ENCODE measurements around the gene MAP4.
"Not testable (repeated sequence)": the region's sequence is repeated elsewhere in the genome, so short reads cannot be mapped to it uniquely, and the experiment has no call there.

The MAP4 gene

DNA sequence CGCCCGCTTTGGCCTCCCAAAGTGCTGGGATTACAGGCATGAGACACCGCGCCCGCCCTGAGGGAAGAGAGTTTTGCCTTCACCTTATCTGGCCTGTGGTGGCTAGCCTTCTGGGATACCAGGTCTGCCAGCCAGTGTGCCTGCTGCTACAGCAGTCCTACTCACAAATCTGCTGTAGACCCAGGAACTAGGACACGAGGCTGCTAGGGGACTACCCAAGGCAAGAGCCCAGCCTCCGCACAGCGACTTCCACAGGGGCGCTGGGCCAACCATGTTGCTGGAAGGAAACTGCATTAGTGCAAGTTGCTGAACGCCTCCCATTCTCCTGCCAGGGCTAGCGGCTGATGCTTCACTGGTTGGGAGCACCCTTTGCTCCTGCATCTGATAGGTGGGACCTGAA, 159.5 kb downstream of the MAP4 start:
- FAIRE-seq: no peak

DNA sequence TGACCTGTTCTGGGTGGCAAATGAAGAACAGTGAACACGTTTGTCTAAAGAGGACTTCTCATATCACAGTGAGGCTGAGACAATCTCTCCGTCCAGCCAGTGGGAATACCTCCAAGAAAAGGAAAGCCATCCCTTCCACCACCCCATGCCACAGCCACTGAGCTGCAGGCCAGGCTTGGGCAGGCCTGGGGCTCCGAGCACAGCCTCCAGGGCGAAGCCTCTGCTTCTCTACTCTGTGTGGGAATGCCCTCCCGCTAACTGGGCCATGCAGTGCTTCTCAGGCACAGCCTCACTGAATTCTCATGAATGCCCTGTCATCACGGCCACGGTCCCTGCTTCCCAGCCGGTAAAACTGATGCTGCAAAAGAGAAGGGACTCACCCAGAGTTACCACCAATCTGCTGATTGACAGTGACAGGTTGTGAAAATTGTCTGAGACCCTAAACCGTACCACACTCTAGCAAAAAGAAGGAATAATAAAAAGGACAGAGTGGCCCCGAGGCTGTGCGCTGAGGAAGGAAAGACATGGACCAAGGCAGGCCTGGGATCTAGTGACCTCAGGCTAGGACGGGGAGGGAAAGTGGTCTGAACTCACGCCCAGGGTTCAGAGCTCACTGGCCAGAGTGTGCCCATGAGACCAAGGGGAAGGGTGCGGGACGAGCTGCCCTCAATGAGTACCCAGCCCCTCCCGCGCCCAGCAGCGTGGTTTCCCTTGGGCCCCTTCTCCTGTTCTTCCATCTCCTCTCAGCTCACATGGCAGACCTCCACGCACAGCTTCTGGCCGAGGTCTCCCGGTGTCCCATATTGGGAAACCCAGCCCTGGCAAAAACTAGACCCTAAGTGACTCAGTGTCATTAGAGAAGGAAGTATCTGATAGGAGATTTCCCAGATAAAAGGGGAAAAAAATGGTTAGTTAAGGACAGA, 160.5 kb downstream of the MAP4 start:
- FAIRE-seq: no peak

DNA sequence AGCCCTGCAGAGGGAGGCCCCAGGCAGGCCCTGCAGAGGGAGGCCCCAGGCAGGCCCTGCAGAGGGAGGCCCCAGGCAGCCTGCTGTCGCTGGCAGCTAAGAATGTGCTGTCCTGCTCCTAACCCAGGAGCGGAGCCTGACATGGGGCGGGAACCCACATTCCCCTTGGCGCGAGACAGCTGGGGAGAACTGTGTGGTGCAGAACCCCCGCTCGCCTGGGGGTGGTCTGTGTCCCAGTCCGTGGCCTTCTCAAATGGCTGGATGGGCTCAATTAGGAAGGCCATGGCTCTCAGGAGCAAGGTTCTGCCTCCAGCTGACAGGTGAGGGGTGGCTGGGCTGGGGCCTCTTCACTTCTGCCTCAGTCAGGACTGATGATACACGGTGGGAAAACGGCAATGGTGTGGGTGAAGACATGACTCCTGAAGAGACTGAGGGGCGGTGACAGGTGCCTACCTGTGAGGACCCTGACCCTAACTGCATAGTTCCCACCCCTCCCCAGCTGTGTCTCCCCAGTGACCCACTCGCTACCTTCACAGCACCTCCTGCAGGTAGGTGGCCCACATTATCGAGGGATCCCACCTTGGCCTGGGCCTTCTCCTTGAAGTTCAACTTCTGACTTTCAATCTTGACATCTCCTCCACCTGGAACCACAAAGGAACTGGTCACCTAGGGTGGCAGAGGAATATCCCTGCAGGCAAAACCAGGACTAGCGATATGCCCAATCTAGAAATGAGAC, 161.3 kb downstream of the MAP4 start:
- no peak for FAIRE-seq

DNA sequence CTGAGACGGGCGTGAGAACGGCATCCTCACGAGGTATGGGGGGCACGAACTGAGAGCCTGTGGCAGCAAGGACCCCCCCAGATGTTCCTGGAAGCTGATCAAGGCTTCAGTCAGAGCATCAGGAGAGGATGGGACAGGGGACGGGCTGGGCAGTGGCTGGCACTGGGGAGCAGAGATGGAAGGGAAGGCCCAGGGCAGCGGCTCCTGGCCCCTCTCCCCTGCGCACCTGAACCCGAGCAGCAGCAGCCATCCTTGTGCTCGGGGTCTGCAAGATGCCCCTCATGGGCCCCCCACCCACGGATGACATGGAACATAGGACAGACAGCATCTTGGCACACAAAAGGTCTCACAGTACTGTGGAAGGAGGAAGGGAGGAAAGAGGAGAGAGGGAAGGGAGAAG, 161.9 kb downstream of the MAP4 start:
- no peak for FAIRE-seq

DNA sequence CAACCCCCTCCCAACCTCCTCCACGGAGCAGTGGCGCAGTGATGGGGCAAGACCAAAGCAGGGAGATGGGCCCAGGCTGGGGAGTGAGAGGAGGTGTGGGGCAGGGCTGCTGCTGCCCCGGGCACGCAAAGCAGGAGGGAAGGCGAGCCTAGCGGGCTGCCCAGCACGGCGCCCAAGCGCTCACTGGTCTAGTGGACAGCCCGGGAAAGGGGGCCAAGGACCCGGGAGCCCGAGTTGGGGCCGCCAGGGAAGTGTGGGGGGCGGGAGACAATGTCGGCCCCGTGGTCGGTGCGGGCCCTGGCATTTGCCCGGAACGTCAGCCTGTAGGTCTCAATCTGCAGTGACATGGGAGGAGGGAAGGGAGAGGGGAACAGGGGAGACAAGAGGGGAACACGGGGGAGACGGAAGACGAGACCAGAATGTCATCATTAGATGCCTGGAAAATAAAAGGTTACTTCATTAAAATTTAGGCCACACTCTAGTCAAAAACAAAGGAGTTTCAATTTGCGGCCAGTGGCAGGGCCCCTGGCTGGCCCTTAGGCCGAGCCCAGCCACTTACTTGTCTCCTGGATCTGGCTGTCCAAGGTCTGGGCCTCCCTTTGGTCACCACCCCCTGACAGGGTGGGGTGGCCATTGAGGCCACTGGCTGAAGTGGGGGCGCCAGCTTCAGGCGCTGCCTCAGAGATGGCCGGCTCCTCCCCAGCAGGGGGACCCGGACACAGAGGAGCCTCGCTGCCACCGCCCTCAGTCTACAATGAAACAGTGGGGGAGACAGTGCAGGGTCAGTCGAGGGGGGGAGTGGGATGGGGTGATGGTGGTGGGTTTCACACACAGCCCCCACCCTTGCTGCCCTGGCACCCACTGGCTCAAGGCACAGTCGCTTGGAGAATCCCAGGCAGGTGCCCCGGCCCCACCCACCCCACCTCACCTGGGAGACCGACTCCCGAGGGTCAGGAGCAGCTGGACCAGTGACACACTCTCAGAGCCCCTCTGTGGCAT, 163.3 kb downstream of the MAP4 start:
- no peak for FAIRE-seq

DNA sequence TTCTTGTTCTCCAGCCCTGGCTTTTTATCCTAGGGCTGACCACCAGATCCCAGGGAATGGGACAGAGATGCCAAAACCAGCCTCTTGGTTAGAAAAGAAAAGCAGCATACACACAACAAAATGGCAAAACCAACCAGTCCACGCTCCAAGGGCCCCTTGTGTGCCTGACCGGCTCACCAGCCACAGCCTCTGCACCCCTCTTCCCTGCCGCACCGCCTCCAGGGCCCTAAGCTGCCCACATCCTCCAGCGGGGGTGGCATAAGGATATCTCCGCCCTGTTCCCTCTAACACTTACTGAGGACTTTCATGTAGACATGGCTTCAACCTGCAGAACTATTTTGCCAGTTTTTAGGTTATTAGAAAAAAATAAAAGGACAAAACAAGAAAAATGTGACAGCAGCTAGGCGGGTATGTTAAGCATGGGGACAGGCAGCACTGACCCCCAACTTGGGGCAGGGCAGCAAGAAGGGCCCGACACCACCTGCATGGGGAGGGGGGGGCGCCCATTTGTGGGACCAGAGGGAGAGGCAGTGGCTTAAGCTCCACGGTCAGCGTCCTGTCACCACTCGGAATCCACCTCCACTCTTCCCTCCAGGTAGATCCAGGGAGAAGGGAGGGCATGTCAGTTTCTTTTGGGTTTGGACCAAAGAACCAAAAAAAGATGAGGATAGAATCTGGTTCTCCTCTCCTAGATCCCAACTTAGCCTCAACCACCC, 164.2 kb downstream of the MAP4 start:
- FAIRE-seq: no peak

DNA sequence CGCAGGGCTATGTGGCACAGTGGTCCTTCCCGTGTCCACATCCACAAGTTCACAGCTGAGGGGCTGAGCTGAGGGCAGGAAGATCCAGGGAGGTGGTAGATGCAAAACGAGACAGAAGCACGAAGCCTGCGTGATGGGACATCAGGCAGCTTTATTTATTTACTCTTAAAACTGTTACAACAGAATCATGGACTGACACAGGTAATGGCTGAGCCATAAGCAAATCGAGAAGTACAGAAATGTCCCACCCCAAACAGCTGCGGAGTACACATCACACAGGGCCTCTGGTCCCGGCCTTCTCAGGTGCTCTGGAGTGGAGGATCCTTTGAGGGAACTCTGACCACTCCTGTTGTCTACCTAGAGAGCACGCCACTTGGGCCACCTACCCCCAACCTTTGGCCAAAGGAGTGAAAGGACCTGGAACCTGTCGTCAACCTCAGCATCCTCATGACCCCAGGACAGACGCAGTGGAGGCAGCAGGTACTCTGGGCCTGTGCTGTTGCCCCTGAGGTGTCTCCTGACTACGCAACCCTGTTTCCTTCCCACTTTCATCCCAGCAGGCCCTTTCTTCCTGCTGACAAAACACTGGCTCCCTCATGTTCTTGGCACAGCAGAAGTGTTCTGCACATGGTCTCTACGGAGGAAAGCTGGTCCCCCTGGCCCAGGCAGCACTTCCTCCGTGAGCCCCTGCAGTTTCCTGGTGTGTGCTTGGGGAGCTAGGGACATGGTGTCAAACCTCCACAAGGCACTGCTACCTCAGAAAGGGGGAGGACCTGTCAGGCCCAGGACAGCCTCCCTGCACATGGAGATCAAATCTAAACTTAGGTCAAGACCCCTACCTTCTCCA, 165.4 kb downstream of the MAP4 start:
- no peak for FAIRE-seq

DNA sequence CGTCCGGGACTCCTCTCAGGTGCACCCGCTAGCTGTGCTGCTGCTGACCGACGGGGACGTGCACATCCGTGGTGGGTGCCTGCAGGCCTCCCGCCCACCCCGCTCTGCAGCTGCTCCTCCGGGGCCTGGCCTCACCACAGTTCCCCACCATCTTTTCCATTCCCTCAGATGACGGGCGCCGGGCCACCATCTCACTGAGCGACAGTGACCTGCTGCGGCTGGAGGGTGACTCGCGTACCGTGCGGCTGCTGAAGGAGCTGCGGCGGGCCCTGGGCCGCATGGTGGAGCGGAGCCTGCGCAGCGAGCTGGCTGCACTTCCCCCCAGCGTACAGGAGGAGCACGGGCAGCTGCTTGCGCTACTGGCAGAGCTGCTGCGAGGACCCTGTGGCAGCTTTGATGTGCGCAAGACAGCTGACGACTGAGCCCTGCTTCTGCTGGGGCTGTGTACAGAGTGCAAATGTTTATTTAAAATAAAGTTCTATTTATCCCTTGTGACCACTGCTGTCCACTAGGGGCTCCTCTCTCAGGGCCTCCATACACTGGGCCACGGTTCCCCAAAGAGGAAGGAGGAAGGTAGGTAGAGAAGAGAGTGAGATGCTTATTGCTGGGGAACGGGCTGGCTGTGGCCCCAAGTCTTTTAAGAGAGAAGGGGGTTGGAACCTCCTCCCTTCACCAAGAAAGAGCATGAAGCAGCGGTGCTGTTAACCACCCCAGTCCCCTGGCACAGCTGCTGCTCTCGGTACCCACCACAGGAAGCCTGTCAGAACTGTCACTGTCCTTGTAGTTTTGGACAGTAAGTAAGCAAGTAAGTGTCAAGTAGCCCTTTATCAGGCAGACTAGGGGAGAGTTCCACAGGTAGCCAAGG, 166.3 kb downstream of the MAP4 start:
- no peak for FAIRE-seq

DNA sequence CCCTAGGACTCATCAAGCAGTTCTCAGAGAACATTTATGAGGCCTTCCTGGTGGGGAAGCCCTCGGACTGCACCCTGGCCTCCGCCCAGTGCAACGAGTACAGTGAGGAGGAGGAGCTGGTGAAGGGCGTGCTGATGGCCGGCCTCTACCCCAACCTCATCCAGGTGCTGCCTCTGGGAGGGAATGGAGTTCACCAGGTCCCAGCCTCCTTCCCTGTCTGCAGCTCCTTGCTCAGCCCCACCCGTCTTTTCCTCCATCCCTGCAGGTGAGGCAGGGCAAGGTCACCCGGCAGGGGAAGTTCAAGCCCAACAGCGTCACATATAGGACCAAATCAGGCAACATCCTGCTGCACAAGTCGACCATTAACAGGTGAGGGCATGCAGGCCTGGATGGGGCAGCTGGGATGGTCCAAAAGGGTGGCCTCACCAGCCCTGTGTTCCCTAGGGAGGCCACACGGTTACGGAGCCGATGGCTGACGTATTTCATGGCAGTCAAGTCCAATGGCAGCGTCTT, 167.0 kb downstream of the MAP4 start:
- no peak for FAIRE-seq

DNA sequence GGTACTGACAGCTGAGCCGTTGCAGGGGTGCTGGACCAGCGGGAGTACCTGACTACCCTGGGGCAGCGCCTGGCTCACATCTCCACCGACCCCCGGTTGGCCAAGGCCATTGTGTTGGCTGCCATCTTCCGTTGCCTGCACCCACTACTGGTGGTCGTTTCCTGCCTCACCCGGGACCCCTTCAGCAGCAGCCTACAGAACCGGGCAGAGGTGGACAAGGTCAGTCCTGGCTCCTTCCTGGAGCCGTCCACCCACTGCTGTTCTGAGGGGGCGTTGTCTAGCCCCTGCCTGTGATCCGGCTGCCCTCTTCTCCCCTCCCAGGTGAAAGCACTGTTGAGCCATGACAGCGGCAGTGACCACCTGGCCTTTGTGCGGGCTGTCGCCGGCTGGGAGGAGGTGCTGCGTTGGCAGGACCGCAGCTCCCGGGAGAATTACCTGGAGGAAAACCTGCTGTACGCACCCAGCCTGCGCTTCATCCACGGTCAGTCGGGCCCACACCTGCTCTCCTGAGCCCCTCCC, 167.6 kb downstream of the MAP4 start:
- no peak for FAIRE-seq

DNA sequence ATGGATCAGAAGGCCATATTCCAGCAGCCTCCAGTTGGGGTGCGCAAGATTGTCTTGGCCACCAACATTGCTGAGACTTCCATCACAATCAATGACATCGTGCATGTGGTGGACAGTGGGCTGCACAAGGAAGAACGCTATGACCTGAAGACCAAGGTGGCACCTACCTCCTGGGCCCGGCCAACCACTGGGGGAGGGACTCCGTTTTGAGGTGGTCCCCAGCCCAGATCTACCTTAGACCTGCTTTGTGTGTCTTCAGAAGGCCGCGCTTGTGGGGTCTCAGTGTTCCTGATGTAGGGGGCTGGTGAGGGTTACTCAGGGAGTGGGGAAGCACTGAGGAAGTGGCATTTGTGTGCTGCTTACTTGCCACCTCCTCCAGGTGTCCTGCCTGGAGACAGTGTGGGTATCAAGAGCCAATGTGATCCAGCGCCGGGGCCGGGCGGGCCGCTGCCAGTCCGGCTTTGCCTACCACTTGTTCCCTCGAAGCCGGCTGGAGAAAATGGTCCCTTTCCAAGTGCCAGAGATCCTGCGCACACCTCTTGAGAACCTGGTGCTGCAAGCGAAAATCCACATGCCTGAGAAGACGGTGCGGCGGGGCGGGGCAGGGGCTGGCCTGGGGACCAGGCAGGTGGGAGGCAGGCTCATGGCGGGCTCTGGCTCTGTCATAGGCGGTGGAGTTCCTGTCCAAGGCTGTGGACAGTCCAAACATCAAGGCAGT, 168.3 kb downstream of the MAP4 start:
- no peak for FAIRE-seq

DNA sequence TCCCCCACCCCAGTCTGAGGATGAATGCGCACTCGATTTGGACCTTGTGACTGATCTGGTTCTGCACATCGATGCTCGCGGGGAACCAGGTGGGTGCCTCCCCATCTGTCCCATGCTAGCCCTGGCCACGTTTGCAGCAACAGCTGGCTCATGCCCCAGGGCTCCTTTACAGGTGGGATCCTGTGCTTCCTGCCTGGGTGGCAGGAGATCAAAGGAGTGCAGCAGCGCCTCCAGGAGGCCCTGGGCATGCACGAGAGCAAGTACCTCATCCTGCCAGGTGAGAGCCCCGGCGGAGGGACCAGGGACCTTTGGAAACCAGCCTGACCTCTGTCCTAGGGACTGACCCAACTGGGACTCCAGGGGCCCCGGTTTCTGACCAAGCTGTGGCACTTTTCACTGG, 169.0 kb downstream of the MAP4 start:
- FAIRE-seq: no peak

DNA sequence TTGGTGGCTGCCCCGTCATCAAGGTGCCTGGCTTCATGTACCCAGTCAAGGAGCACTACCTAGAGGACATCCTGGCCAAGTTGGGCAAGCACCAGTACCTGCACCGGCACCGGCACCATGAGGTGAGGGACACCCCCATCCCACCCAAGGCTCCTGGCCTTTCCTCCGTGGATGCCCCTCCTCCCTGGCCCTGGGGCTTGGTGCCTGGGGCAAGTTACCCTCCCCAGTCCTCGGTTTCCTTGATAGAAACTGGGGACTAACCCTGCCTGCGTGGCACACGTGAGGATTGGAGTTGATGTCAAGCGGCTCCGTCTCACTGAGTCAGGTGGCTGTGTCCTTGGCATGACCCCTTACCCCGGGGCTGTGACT, 169.4 kb downstream of the MAP4 start:
- no peak for FAIRE-seq

DNA sequence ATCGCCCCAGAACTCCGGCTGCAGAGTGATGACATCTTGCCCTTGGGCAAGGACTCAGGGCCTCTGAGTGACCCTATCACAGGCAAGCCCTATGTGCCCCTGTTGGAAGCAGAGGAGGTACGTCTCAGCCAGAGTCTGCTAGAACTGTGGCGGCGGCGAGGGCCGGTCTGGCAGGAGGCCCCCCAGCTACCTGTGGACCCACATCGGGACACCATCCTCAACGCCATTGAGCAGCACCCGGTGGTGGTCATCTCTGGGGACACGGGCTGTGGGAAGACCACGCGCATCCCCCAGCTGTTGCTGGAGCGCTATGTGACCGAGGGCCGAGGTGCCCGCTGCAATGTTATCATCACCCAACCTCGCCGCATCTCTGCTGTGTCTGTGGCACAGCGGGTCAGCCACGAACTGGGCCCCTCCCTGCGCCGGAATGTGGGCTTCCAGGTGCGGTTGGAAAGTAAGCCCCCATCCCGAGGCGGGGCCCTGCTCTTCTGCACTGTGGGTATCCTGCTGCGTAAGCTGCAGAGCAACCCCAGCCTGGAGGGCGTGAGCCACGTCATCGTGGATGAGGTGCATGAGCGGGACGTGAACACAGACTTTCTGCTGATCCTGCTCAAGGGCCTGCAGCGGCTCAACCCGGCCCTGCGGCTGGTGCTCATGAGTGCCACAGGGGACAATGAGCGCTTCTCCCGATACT, 169.9 kb downstream of the MAP4 start:
- no peak for FAIRE-seq

DNA sequence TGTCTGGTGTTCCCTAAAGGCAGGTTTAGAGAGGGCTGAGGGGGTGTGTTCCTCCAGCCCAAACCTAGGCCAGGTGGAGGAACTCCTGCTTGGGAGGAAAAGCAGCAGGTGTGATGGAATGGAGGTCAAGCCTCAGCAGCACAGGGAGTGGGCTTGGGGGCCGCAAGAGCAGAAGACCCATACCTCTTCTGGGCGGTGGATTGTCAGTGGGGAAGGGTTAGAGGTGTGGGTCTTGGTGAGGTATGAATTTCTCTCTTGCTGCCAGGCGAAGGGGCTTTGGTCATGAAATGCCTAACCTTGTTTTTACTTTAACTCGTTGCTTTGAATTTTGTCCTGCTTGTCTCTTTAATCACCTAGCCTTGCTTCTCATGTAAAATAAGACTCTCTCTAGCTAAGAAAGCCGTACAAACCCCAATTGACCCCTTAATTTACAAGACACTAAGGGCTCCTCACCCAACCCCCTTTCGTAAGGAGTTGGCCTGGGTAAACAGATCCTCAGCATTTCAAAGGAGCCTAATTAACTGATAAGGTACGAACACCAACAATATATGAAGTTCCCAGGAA, 174.3 kb downstream of the MAP4 start:
- no peak for FAIRE-seq

DNA sequence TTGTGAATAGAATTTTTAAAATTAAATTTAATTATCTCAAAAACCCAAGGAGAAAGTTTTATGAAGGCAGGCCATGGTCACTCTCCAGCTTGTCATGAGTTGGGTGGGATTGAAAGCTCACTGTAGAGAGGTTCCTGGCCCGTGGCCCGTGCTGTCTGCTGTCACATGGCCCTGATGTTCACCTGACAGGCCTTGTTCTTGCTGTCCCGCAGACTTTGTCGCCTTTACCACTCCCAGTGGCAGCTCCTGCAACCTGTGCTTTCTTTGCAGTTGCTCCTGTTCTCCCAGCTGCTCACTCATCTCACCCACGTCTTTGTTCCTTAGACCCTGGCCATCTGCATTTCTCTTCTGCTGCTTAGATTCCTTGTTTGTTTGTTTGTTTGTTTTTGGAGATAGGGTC, 177.7 kb downstream of the MAP4 start:
- FAIRE-seq: no peak

DNA sequence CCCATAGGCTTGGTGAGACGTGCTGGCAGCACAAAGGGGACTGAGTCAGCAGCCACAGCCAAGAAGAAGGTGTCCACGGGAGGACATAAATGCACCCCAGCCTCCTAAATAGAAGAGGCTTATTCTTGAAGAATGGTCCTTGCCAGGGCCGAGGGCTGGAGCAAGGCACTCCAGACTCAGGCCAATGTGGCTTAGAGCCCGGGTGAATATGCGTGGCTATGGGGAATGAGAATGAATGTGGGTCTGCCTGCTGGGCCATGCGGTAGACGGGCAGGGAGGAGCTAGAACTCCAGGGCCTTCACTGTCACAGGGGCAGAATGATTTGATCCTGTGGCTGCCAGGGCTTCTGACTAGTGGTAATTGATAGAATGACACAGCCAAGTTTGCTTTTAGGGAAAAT, 179.2 kb downstream of the MAP4 start:
- FAIRE-seq: no peak

DNA sequence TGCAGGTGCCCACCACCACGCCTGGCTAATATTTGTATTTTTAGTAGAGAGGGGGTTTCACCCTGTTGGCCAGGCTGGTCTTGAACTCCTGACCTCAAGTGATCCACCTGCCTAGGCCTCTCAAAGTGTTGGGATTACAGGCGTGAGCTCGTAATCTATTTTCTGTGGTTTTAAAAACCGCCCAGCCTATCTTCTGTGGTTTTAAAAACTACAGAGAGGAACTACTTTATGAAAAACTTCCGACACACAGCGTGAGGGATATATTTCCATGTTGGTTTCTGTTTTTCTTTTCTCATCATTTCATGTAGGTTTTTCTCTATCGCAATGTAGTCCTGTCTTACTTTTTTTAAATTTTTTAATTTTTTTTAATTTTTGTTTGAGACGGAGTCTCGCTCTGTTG, 186.7 kb downstream of the MAP4 start:
- not testable (repeated sequence) for FAIRE-seq
